ENCODE results near the gene ACSF2. TPM values are rescaled to one million over a fixed set of nuclear protein-coding genes. Genes with fewer than 3 reads are reported as not detected.

Gene ACSF2
- total and polyA plus RNA-seq, 2 of the 13 experiments (the other 11 are each of a cell fraction or from before 2014, with no cell fraction given): 87.3 to 109 TPM

- no peak; the same call in 1 of the 2 replicates for TF ChIP-seq ZNF224 (CRISPR knock-in tag; IDR thresholded peaks at IDR 0.05)
- TF ChIP-seq ZHX2 (IDR thresholded peaks at IDR 0.05; ENCODE audit: low read depth): peak; percentile 76
- TF ChIP-seq ZHX2 (CRISPR knock-in tag; IDR thresholded peaks at IDR 0.05; ENCODE audit: borderline replicate concordance): no peak
- 0 out of 2 replicates have a peak, but pooled peaks have one; percentile 24 for TF ChIP-seq ZNF713 (CRISPR knock-in tag; IDR thresholded peaks at IDR 0.05)
- peak; percentile 43; the same call in 1 of the 2 replicates for TF ChIP-seq ZNF230 (CRISPR knock-in tag; IDR thresholded peaks at IDR 0.05)
- peak; percentile 29; the same call in 1 of the 2 replicates for TF ChIP-seq NFYC (CRISPR knock-in tag; IDR thresholded peaks at IDR 0.05)
- TF ChIP-seq ZFP91 (CRISPR knock-in tag; IDR thresholded peaks at IDR 0.05; ENCODE audit: borderline replicate concordance): peak; percentile 47; the same call in 1 of the 2 replicates
- peak; percentile 67; the same call in 1 of the 2 replicates for TF ChIP-seq ZNF772 (CRISPR knock-in tag; IDR thresholded peaks at IDR 0.05)
- no peak for TF ChIP-seq CENPX (CRISPR knock-in tag; IDR thresholded peaks at IDR 0.05)
- no peak for TF ChIP-seq MAFK (conservative IDR thresholded peaks at IDR 0.05 in 1 of 2, IDR thresholded peaks at IDR 0.05 in 1 of 2; ENCODE audit: low read length in 2 of 2)
- no peak for TF ChIP-seq ZC3H13 (CRISPR knock-in tag; IDR thresholded peaks at IDR 0.05)
- TF ChIP-seq HMGXB3 (CRISPR knock-in tag; IDR thresholded peaks at IDR 0.05; ENCODE audit: borderline replicate concordance): peak; percentile 69; the same call in 1 of the 2 replicates
- TF ChIP-seq BCLAF1 (IDR thresholded peaks at IDR 0.05): no peak
- TF ChIP-seq BORCS8-MEF2B (CRISPR knock-in tag; IDR thresholded peaks at IDR 0.05): peak; percentile 40; the same call in 1 of the 2 replicates
These were observed 2.9 kb downstream of the ACSF2 start (continued) for GRCh38 chr17:50428831-50429424.

All from HepG2 (cell line).